OCI-LY3 (cell line): ENCODE results near the gene PLA2G2F.

Source experiments
- EZH2phosphoT487 ChIP-seq: fragments of 200-600 bp; shearing (Covaris generic); IDR thresholded peaks from 2 replicates; pipeline ENCODE4 v1.6.1; 2018; ENCODE audit warnings: antibody characterized with exemption, mixed run types, low read depth
- TF ChIP-seq, protein P1 (sequence below): fragments of 200-600, 300-600 bp; sonication (generic); IDR thresholded peaks from 2 replicates; pipeline ENCODE4 v1.5.1; 2014; ENCODE audit warnings: antibody characterized with exemption, low read length, low read depth

DNA sequence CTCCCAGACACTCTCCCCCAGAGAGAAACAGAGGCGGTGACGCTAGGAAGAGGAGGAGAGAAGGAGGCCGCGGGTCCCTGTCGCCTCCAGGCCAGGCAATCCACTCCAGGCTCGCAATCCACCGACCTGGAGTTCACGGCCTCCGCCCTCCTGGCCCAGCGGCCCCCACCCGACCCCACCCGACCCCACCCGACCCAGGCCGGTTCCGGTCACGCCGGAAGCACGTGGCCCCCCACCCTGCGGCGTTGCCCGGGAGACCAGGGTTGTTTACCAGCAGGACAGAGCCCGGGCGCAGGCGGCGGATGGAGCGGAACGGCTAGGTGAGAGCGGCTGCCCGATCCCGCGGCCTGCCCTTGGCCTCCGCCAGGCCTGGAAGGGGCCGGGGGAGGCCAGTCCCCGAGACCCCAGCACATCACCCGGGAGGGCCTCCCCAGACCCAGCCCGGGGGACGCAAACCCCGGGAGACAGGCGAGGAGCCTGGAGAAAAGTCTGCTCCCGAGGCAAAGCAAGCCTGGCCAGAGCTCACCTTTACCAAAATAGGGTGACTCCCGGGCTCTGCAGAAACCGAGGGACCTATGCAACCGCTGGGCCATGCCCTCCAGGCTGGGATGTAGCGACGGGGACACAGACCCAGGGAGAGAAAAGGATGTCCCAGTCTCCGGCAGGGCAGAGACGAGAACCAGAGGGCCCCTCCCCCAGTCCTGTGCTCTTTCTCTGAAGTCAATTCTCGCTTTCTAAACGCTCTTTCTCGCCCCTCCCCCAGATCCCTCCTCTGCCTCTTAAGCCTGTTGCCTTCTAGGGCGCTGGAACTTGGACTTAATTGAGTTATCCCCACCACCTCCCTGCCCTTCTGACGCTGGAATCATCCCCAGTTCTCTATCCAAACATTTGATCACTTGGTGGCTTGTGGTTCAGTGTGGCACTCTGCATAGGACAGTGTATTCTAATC is 47.0 kb downstream of the PLA2G2F start, which contains the start of the genes PLA2G2C and UBXN10:
- TF ChIP-seq, protein P1, sequence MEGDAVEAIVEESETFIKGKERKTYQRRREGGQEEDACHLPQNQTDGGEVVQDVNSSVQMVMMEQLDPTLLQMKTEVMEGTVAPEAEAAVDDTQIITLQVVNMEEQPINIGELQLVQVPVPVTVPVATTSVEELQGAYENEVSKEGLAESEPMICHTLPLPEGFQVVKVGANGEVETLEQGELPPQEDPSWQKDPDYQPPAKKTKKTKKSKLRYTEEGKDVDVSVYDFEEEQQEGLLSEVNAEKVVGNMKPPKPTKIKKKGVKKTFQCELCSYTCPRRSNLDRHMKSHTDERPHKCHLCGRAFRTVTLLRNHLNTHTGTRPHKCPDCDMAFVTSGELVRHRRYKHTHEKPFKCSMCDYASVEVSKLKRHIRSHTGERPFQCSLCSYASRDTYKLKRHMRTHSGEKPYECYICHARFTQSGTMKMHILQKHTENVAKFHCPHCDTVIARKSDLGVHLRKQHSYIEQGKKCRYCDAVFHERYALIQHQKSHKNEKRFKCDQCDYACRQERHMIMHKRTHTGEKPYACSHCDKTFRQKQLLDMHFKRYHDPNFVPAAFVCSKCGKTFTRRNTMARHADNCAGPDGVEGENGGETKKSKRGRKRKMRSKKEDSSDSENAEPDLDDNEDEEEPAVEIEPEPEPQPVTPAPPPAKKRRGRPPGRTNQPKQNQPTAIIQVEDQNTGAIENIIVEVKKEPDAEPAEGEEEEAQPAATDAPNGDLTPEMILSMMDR: no peak
- TF ChIP-seq EZH2phosphoT487: no peak
